HEK293 (cell line): Measurements from ENCODE around the gene CAMK2G.

ENCODE experiments used
- HOXD13 ChIP-seq: sonication (generic); formaldehyde crosslinking; IDR thresholded peaks from 2 replicates; pipeline ENCODE4 v1.8.0; 2022; ENCODE audit warnings: missing genetic modification reagents, borderline replicate concordance
- ZNF350 ChIP-seq: fragments of 450-650 bp; formaldehyde crosslinking; IDR thresholded peaks from 2 replicates; pipeline ENCODE4 v1.5.0; 2017; ENCODE audit warnings: missing biosample characterization, mild to moderate bottlenecking, missing genetic modification characterization
- ZNF624 ChIP-seq: fragments of 450-650 bp; formaldehyde crosslinking; IDR thresholded peaks from 2 replicates; pipeline ENCODE4 v1.5.1; 2017; ENCODE audit warnings: missing biosample characterization, missing genetic modification characterization
- ZNF626 ChIP-seq: fragments of 450-650 bp; sonication (Bioruptor Pico); formaldehyde crosslinking; IDR thresholded peaks from 2 replicates; pipeline ENCODE4 v1.5.1; 2018; ENCODE audit warnings: missing biosample characterization, missing genetic modification characterization, inconsistent platforms
- ZNF76 ChIP-seq: fragments of 450-650 bp; formaldehyde crosslinking; IDR thresholded peaks from 2 replicates; pipeline ENCODE4; 2016; ENCODE audit warnings: low read depth, missing biosample characterization, missing genetic modification characterization, borderline replicate concordance
- ZSCAN30 ChIP-seq: fragments of 450-650 bp; IDR thresholded peaks from 2 replicates; pipeline ENCODE4 v1.5.1; 2018; ENCODE audit warnings: missing biosample characterization, mild to moderate bottlenecking, missing genetic modification characterization, moderate library complexity
- TF ChIP-seq, protein P1 (sequence below): IDR thresholded peaks from 2 replicates; pipeline ENCODE4 v1.6.1; 2011; ENCODE audit warnings: mild to moderate bottlenecking, low read depth, low read length, borderline replicate concordance
- TF ChIP-seq, protein P2 (sequence below): fragments of 450-650 bp; formaldehyde crosslinking; IDR thresholded peaks from 2 replicates; pipeline ENCODE4 v1.5.1; 2016; ENCODE audit warnings: missing biosample characterization, missing genetic modification characterization
- TF ChIP-seq, protein P3 (sequence below): fragments of 450-650 bp; formaldehyde crosslinking; IDR thresholded peaks from 2 replicates; pipeline ENCODE4 v1.5.1; 2016; ENCODE audit warnings: missing biosample characterization, missing genetic modification characterization
- TF ChIP-seq, protein P4 (sequence below): fragments of 450-650 bp; IDR thresholded peaks from 2 replicates; pipeline ENCODE4 v1.5.1; 2018; ENCODE audit warnings: missing biosample characterization, missing genetic modification characterization
- TF ChIP-seq, protein P5 (sequence below): fragments of 450-650 bp; formaldehyde crosslinking; IDR thresholded peaks from 2 replicates; pipeline ENCODE4 v1.5.1; 2016; ENCODE audit warnings: missing biosample characterization, missing genetic modification characterization

DNA sequence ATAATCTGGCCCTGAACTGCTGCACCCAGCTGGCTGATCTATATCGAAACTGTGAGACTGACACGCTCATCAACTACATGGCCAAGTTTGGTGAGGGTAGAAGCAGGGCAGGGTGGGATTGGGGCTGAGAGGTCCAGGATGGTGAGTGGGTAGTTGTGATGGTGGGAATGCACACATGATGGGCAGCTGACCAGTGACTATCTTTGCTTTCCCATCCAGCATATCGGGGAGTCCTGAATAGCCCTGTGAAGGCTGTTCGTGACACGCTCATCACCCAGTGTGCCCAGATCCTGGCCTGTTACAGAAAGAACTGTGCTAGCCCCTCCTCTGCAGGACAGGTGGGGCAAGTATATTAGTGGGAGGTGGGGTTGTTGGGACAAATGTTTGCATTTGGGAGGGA lies 105.0 kb downstream of the CAMK2G start:
- TF ChIP-seq, protein P1, sequence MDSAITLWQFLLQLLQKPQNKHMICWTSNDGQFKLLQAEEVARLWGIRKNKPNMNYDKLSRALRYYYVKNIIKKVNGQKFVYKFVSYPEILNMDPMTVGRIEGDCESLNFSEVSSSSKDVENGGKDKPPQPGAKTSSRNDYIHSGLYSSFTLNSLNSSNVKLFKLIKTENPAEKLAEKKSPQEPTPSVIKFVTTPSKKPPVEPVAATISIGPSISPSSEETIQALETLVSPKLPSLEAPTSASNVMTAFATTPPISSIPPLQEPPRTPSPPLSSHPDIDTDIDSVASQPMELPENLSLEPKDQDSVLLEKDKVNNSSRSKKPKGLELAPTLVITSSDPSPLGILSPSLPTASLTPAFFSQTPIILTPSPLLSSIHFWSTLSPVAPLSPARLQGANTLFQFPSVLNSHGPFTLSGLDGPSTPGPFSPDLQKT = no peak
- TF ChIP-seq, protein P2, sequence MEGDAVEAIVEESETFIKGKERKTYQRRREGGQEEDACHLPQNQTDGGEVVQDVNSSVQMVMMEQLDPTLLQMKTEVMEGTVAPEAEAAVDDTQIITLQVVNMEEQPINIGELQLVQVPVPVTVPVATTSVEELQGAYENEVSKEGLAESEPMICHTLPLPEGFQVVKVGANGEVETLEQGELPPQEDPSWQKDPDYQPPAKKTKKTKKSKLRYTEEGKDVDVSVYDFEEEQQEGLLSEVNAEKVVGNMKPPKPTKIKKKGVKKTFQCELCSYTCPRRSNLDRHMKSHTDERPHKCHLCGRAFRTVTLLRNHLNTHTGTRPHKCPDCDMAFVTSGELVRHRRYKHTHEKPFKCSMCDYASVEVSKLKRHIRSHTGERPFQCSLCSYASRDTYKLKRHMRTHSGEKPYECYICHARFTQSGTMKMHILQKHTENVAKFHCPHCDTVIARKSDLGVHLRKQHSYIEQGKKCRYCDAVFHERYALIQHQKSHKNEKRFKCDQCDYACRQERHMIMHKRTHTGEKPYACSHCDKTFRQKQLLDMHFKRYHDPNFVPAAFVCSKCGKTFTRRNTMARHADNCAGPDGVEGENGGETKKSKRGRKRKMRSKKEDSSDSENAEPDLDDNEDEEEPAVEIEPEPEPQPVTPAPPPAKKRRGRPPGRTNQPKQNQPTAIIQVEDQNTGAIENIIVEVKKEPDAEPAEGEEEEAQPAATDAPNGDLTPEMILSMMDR = no peak
- TF ChIP-seq, protein P3, sequence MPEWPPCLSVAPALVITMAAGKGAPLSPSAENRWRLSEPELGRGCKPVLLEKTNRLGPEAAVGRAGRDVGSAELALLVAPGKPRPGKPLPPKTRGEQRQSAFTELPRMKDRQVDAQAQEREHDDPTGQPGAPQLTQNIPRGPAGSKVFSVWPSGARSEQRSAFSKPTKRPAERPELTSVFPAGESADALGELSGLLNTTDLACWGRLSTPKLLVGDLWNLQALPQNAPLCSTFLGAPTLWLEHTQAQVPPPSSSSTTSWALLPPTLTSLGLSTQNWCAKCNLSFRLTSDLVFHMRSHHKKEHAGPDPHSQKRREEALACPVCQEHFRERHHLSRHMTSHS (tag by site-specific recombination) = no peak
- TF ChIP-seq ZNF350 (tag by site-specific recombination) = no peak
- TF ChIP-seq HOXD13 = no peak
- TF ChIP-seq, protein P4, sequence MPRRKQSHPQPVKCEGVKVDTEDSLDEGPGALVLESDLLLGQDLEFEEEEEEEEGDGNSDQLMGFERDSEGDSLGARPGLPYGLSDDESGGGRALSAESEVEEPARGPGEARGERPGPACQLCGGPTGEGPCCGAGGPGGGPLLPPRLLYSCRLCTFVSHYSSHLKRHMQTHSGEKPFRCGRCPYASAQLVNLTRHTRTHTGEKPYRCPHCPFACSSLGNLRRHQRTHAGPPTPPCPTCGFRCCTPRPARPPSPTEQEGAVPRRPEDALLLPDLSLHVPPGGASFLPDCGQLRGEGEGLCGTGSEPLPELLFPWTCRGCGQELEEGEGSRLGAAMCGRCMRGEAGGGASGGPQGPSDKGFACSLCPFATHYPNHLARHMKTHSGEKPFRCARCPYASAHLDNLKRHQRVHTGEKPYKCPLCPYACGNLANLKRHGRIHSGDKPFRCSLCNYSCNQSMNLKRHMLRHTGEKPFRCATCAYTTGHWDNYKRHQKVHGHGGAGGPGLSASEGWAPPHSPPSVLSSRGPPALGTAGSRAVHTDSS = no peak
- TF ChIP-seq ZNF624 = no peak
- no peak for TF ChIP-seq ZNF76 (tag by site-specific recombination)
- TF ChIP-seq ZSCAN30 = no peak
- TF ChIP-seq, protein P5, sequence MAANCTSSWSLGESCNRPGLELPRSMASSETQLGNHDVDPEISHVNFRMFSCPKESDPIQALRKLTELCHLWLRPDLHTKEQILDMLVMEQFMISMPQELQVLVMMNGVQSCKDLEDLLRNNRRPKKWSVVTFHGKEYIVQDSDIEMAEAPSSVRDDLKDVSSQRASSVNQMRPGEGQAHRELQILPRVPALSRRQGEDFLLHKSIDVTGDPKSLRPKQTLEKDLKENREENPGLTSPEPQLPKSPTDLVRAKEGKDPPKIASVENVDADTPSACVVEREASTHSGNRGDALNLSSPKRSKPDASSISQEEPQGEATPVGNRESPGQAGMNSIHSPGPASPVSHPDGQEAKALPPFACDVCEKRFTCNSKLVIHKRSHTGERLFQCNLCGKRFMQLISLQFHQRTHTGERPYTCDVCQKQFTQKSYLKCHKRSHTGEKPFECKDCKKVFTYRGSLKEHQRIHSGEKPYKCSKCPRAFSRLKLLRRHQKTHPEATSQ (tag by site-specific recombination) = no peak
- no peak for TF ChIP-seq ZNF626 (tag by site-specific recombination)
